Left ventricle myocardium superior (tissue), 1 donor: ENCODE data around the gene PTPN11. TPM values are rescaled to one million over a fixed set of nuclear protein-coding genes. Genes with fewer than 3 reads are reported as not detected.
"Not testable (repeated sequence)": the region's sequence is repeated elsewhere in the genome, so short reads cannot be mapped to it uniquely, and the experiment has no call there.

ENCODE experiments used
- ATAC-seq: fragments of 200-7000 bp; cut with Tn5 transposase; one replicate; pipeline ENCODE4 v1.9.1; 2020; ENCODE audit warnings: mild to moderate bottlenecking, moderate library complexity
- DNase-seq: peaks from one replicate; pipeline ENCODE4 v3.0.0-alpha.2; 2020
- intact Hi-C: fragments of 100-400 bp; cut with micrococcal nuclease; formaldehyde crosslinking; loops from one replicate; pipeline ENCODE4 v1.11.0; 2022
- long read RNA-seq: library from polyadenylated mRNA; unstranded; transcript quantifications from one replicate; pipeline ENCODE4 v2.0.0, GENCODE V29; 2021
- total RNA-seq: library from RNA; stranded (reverse); fragmentation: NEBNext Ultra II Directional; extraction: Animal tissue kit (Norgen Biotek cat#: 25700); gene quantifications from one replicate; pipeline ENCODE4 v1.2.1, GENCODE V29; 2021
- donor health status: DM: no; HTN: yes; CAD: no; lungs with severe emphysema.

Gene PTPN11
- total RNA-seq: 112 TPM
- long read RNA-seq, full-length matches to known transcripts: 71 of 146 reads
- long read RNA-seq, partial matches to known transcripts: 32 of 146 reads
- long read RNA-seq, other reads (novel, unspliced or antisense): 43 of 146 reads

DNA sequence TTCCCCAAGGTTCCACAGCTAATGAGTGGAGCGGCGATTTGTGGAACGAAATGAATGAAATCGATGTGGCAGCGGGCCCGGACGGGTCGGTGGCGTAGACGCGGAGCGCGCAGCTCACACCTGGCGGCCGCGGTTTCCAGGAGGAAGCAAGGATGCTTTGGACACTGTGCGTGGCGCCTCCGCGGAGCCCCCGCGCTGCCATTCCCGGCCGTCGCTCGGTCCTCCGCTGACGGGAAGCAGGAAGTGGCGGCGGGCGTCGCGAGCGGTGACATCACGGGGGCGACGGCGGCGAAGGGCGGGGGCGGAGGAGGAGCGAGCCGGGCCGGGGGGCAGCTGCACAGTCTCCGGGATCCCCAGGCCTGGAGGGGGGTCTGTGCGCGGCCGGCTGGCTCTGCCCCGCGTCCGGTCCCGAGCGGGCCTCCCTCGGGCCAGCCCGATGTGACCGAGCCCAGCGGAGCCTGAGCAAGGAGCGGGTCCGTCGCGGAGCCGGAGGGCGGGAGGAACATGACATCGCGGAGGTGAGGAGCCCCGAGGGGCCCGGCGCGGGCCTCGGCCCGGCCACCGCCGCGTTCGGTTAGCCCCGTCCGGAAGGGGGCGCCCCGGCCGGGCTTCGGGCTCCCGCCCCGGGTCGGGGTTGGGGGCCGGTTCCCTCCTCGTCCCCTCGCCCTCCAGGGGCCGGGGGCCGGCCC lies at the start of gene PTPN11:
TSS of gene PTPN11 (plus strand) at position 340 of the 689 bp plus-strand sequence. CDS start at position 505, 165 bp downstream.
- ATAC-seq (peak; percentile 90), DNase-seq (peak; percentile 93)

DNA sequence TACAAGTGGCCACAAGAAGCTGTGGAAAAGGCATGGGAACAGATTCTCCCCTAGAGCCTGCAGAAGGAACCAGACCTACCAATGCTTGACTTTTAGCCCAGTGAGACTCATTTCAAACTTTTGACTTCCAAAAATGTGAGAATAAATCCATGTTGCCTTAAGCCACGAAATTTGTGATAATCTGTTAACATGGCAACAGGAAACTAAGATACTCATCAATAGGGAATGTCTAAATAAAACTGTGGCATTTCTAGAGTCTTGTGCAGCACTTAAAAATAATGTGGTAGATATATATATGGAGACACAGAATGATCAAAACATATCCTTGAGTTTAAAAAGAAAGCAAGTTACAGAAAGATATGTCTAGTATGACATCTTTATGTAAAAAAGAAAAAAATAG lies 48.5 kb upstream of the PTPN11 start:
- no peak for ATAC-seq
- no peak for DNase-seq
- intact Hi-C loops: no loop called here

More for the DNA sequence above, at the start of gene PTPN11:
- intact Hi-C loops: no loop called here

DNA sequence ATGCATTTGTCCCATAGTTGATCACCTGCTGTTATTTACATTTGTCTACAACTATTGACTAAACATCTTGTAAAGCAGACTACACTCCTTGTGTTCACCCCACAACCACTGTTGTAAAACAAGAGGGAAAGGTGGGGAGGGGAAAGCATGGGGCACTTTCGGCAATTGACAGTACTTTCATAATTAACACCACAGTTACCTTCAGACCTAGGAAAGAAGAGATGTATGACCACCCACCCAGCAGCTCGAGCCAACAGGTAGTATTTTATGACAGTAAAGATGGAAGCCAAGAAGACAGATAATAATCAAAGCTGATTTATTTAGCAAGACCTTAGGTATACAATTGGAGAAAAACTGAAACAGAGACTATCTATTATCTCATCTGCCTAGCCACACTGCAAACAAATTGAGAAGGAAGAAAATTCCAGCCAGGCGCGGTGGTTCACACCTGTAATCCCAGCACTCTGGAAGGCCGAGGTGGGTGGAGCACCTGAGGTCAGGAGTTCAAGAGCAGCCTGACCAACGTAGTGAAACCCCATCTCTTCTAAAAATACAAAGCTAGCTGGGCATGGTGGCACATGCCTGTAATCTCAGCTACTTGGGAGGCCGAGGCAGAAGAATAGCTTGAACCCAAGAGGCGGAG lies 47.8 kb upstream of the PTPN11 start:
- ATAC-seq: no peak
- no peak for DNase-seq
- intact Hi-C loops: no loop called here

DNA sequence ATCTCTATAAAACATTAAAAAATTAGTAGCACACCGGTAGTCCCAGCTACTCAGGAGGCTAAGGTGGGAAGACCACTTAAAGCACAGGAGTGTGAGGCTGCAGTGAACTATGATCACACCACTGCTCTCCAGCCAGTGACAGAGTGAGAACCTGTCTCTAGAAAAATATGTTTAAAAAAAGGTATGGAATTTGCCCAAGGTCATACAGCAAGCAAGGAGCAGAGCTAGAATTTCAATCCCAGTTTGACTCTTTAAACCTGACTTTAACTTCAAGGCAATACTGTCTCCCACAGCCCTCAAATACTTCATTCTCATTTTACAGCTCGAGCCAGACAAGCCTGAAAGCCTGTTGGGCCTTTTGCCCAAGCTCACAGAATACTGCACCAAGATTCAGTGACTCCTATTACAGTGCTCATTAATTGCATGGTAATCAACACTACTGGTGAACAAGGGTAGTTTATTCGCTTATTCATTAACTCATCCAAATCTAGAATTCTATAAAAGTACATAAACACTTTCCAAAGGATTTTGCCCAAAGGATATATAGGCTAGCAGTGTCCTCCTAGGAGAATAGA lies 44.5 kb upstream of the PTPN11 start:
- intact Hi-C loops: no loop called here
- DNase-seq (no peak), ATAC-seq (no peak)

DNA sequence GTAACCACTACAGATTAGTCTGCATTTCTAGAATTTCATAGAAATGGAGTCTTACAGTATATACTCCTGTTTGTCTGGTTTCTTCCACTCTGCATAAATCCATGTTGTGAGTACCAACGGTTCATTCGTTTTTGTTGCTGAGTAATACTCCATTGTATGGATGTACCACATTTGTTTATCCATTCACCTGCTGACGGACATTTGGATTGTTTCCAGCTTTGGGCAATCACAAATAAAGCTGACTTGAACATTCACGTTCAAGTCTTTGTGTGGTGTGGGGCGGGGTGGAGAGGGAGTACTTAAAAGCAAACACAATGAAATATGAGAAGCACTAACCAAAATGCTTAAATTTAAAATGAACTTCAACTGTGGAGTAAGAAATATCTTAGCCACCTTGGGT lies 43.6 kb upstream of the PTPN11 start:
- intact Hi-C loops: no loop called here
- DNase-seq (no peak), ATAC-seq (no peak)

DNA sequence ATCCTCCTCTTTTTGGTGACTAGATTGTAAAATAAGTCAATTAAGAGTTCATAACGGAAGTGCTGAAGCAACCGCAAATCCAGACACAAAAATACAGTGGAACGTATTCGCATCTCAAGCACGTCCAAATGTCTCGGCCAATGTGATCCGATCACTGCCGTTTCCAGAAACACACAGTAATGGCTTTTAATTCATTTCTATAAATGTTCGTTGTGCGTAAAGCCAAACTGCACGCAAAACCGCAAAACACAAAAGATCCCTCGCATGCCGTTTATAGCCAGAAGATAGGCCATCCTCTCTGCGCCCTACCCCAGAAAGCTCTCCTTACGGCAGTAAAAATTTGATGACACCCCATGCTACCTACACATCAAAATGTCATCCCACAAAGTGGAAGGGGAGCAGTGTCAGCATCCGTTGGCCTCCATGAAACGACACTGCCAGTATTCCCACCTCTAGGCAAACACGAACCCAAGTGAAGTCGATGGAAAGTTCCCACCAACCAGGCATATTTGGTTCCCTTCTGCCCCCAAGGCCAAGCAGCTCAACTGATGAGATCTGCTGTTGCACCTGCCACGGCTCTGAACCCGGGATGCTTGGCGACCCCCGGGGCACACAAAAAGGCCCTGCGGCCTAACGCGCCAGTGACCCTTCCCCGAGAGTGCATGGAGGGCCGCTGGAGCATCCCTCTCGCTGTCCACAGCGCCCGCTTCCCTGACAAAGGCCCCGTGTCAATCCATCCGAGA lies 37.9 kb upstream of the PTPN11 start:
- intact Hi-C loops: no loop called here
- ATAC-seq (no peak), DNase-seq (no peak)

DNA sequence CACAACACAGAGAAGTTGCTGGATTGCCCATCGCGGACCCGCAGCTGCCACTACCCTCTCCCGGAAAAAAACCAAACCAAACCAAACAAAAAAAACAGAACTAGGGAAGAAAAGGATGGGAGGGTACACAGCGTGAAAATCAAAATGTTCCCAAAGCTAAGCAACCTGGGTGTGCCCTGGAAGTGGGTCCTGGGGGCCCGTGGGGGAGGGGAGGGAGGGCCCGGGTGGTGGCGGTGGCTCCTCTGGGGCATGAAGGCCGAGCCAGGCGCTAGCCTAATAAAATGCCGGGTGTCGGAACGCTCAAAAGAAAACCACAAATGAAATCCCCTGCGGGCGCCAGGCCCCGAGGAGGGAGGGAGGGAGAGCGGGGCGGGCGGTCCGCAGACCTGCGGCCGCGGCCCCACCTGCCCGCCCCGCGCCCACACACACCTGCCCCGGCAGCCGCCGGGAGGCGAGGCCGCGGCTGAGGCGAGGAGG lies 37.3 kb upstream of the PTPN11 start:
- DNase-seq (peak; percentile 43), ATAC-seq (peak; percentile 21)
- intact Hi-C loops: no loop called here

DNA sequence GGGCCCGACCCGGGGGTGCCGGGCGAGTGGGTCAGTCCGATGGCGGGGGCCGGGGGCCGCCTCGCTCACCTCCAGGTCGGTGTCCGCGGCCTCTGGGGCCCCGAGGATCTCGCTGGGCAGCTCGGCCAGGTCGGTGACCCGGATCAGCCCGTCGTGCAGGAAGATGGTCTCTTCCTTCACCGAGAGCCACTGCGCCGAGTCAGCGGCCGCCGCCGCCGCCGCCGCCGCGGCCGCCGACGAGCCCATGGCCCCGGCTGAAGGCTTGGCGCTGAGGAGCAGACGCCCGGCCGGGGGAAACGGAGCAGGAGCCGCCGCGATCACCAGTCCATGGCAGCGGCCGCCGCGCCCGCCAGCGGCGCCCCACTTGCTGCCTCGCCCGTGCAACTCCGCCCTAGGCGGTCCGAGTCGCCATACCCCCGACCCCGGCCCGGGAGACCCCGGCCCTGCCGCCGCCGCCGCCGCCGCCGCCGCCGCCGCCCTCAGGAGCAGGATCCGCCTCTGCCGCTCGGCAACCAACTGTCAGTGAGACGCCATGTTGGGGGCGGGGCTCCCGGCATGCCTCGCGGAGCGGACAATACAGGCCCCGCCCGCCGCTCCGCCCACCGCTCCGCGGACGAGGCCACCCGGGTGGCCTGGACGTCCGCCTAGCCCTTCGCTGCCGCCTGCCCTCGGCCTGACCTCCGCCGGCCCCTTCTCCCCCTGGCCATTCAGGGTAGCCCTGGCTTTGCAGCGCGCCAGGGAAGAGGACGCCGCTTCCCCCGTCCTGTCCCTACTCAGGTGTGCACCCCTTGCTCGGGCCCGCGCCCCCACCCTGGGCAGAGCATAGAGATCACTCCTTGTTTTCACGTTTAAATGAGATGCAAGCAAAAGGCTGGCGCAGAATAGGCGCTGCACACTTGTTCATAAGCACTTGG lies 36.6 kb upstream of the PTPN11 start, which contains the start of gene HECTD4:
TSS of gene HECTD4 (minus strand) at position 549 of the 914 bp plus-strand sequence. CDS start at position 246, 303 bp downstream.
- peak; percentile 99 for ATAC-seq
- intact Hi-C loops: no loop called here

DNA sequence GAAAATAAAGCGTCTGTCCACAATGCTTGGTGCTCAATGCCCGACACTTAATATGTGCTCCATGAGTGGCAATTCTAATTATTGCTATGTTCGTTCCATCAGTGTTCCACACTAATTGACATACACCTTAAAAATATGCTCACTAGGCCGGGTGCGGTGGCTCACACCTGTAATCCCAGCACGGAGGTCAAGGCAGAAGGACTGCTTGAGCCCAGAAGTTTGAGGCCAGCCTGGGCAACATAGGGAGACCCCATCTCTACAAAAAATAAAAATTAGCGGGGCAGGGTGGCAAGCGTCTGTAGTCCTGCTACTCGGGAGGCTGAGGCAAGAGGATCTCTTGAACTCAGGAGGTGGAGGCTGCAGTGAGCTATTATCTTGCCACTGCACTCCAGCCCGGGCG lies 35.9 kb upstream of the PTPN11 start:
- intact Hi-C loops: no loop called here
- ATAC-seq (no peak), DNase-seq (no peak)

More for the DNA sequence above, 36.6 kb upstream of the PTPN11 start, which contains the start of gene HECTD4:
- DNase-seq: peak; percentile 99

DNA sequence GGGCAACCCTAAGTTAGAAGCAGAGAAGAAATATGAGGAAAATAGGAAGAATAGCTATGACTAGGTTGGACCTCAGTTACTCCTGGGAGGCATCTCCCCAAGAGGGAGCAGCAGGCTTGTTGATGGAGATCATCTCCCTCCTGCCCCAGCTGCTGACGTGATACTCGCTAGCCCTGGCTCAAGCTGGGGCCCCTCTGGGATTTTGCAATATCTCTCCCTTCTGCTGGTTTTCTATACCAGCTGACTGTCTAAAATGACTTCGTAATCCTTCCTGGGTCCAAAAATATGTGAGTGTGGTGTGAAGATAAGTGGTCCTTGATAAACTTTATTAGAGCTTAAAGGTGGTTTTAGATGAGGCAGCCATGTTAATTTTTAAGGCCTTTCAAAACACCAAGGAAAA lies 32.0 kb upstream of the PTPN11 start:
- intact Hi-C loops: no loop called here
- ATAC-seq (peak; percentile 7), DNase-seq (no peak)

DNA sequence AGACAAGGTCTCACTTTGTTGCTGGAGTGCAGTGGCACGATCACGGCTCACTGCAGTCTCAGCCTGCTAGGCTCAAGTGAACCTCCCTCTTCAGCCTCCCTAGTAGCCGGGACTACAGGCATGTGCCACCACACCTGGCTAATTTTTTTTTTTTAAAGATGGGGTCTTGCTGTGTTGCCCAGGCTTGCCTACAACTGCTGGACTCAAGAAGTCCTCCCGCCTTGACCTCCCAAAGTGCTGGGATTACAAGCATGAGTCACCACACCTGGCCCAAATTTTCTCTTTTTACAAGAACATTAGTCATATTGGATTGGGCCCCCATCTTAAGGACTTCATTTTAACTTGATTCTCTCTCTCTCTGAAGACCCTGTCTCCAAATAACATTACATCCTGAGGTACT lies 29.5 kb upstream of the PTPN11 start:
- DNase-seq: no peak
- intact Hi-C loops: no loop called here
- no peak for ATAC-seq

DNA sequence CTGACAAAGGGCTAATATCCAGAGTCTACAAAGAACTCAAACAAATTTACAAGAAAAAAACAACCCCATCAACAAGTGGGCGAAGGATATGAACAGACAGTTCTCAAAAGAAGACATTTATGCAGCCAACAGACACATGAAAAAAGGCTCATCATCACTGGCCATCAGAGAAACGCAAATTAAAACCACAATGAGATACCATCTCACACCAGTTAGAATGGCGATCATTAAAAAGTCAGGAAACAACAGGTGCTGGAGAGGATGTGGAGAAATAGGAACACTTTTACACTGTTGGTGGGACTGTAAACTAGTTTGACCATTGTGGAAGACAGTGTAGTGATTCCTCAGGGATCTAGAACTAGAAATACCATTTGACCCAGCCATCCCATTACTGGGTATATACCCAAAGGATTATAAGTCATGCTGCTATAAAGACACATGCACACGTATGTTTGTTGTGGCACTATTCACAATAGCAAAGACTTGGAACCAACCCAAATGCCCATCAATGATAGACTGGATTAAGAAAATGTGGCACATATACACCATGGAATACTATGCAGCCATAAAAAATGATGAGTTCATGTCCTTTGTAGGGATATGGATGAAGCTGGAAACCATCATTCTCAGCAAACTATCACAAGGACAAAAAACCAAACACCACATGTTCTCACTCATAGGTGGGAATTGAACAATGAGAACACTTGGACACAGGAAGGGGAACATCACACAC lies 28.7 kb upstream of the PTPN11 start:
- intact Hi-C loops, DNase-seq, ATAC-seq: not testable (repeated sequence)

DNA sequence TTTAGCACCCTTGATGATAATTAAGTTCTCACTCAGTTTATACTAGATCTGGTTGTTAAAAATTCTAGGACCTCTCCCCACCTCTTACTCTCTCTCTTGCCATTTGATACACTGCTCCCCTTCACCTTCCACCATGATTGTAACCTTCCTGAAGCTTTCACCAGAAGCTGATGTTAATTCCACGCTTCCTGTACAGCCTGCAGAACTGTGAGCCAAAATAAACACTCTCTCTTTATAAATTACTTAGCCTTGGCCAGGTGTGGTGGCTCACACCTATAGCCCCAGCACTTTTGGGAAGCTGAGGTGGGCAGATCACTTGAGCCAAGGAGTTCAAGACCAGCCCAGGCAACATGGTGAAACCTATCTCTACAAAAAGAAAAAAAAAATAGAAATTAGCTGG lies 25.4 kb upstream of the PTPN11 start:
- intact Hi-C loops: no loop called here
- no peak for ATAC-seq
- no peak for DNase-seq

DNA sequence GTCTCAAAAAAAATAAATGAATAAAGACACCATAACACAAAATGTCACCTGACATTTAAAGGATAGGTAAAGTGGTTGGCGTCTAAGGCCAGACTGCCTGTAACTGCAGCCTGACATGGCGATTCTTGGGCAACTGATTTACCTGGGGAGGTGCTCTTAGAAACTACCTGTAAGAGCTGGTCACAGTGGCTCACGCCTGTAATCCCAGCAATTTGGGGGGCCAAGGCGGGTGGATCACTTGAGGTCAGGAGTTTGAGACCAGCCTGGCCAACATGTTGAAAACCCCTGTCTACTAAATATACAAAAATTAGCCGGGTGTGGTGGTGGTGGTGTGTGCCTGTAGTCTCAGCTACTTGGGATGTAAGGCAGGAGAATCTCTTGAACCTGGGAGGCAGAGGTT lies 17.7 kb upstream of the PTPN11 start:
- DNase-seq (no peak), ATAC-seq (no peak)
- intact Hi-C loops: no loop called here

DNA sequence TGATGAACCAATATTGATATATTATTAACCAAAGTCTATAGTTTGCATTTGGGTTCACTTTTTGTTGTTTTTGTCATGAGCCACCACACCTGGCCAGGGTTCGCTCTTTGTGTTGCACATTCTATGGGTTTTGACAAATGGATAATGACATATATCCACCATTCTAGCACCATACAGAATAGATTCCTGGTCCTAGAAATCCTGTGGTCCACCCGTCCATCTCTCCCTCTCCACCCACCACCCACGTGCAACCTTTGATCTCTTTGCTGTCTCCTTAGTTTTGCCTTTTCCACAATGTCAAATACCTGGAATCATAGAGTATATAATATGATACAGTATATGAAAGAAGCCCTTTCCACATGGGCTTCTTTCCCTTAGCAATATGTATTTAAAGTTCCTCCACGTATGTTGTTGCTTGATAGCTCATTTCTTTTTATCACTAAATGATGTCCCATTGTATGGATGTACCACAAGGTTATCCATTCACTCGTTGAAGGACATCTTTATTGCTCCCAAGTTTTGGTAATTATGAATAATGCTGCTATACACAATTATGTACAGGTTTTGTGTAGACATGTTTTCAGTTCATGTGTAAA lies 16.7 kb upstream of the PTPN11 start:
- intact Hi-C loops: no loop called here
- DNase-seq: no peak
- ATAC-seq: no peak

DNA sequence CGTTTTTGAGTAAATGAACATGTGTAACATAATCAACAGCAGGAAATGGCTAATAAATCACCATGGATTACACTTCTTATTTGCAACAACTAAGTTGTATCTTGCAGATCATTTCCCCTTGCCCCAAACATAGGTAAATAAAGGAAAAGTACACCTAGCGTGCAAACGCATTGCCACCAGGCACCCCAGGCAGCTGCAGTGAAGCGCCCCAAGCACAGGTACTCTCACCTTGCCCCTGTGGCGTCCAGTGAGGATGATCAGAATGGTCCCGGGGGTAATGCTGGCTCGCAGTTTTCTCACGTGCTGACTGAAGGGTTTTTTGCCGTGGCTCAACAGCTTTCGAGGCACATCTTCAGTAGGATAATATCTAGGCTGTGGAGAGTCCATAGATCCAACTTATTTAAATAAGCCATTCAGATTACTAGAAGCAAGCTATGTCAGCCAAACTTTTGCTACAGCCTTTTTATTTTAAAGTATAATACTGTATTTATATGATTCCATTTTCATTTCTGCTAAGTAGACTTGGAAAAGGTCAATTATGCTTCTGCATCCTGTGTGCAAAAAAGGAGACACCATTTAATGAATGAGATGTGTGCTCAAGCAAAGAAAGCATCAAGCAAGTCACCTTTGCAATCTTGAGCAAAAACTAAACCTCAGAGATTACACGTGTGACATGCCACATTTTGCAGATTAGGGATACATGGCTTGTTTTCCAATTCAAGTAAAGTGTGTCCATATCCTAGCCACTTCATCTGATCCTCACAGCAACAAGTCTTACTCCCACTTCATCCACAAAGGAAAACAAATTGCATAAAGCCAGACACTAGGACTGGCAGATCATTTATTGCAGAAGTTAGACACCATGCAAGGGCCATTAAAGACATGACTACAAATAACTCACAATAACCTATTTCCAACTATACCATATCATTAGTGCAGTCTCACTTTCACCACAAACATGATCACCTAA lies 11.9 kb upstream of the PTPN11 start:
- DNase-seq (no peak), ATAC-seq (no peak)
- intact Hi-C loops: no loop called here
